ENCODE measurements around the gene MED4. TPM values are rescaled to one million over a fixed set of nuclear protein-coding genes. Genes with fewer than 3 reads are reported as not detected.
A peak's percentile ranks its signal among the peaks of the same experiment; 100 is the strongest.

MED4 gene, protein sequence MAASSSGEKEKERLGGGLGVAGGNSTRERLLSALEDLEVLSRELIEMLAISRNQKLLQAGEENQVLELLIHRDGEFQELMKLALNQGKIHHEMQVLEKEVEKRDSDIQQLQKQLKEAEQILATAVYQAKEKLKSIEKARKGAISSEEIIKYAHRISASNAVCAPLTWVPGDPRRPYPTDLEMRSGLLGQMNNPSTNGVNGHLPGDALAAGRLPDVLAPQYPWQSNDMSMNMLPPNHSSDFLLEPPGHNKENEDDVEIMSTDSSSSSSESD
- 37.2 TPM for total RNA-seq

- no peaks in the 10 kb centered on the region for H3K9me3 ChIP-seq (ENCODE audit: low read depth, low read length)
- H3K4me3 ChIP-seq (ENCODE audit: low read length) = peak within 1 kb of the TSS; percentile 95
- H3K27me3 ChIP-seq (ENCODE audit: insufficient read depth, low read length) = no peaks in the 10 kb centered on the region
- H3K4me1 ChIP-seq (ENCODE audit: insufficient read depth, low read length) = peaks cover 27% of the 10 kb centered on the region
Observed at GRCh38 chr13:48094781-48095502, at the start of gene MED4. Gene MED4, minus strand, starts transcription at chr13:48095104. Its CDS starts 26 bp downstream, at chr13:48095078.

GRCh38 chr13:48144413-48145035, 49.6 kb upstream of the MED4 start:
- Histone ChIP-seq H3K27me3 (ENCODE audit: insufficient read depth, low read length) (no peaks in the 10 kb centered on the region), H3K4me3 (ENCODE audit: low read length) (no peak overlapping the region), H3K9me3 (ENCODE audit: low read depth, low read length) (no peaks in the 10 kb centered on the region), H3K4me1 (ENCODE audit: insufficient read depth, low read length) (peaks cover 40% of the 10 kb centered on the region)

GRCh38 chr13:48142436-48142835, 47.5 kb upstream of the MED4 start:
- Histone ChIP-seq H3K4me3 (ENCODE audit: low read length) (no peak overlapping the region), H3K4me1 (ENCODE audit: insufficient read depth, low read length) (peaks cover 36% of the 10 kb centered on the region)

GRCh38 chr13:48138270-48138669, 43.4 kb upstream of the MED4 start:
- Histone ChIP-seq H3K4me1 (ENCODE audit: insufficient read depth, low read length) (peaks cover 17% of the 10 kb centered on the region), H3K27me3 (ENCODE audit: insufficient read depth, low read length) (no peaks in the 10 kb centered on the region), H3K4me3 (ENCODE audit: low read length) (no peak overlapping the region), H3K9me3 (ENCODE audit: low read depth, low read length) (no peaks in the 10 kb centered on the region)

More at GRCh38 chr13:48142436-48142835, 47.5 kb upstream of the MED4 start:
- H3K9me3 ChIP-seq (ENCODE audit: low read depth, low read length) = no peaks in the 10 kb centered on the region
- no peaks in the 10 kb centered on the region for H3K27me3 ChIP-seq (ENCODE audit: insufficient read depth, low read length)

DNA sequence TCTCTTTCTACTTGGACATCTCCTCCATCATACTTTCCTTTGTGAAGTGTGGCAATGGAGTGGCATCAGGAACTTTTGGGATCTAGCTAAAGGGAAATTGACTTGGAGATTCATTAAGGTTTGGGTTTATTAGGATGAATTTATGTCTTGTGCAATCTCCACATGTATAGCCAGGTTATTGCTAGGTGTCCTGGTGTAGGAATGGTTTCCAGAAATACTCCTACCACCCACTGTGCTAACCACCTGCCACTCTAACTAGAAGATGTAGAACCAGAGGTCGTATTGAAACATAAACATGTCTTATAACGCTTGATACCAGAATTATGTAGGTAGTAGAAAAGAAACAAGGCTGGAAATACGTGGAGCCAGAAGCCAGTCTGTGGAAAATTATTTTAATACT, 38.1 kb upstream of the MED4 start:
- Histone ChIP-seq H3K4me1 (ENCODE audit: insufficient read depth, low read length) (no peaks in the 10 kb centered on the region), H3K27me3 (ENCODE audit: insufficient read depth, low read length) (no peaks in the 10 kb centered on the region), H3K9me3 (ENCODE audit: low read depth, low read length) (no peaks in the 10 kb centered on the region), H3K4me3 (ENCODE audit: low read length) (no peak overlapping the region)

DNA sequence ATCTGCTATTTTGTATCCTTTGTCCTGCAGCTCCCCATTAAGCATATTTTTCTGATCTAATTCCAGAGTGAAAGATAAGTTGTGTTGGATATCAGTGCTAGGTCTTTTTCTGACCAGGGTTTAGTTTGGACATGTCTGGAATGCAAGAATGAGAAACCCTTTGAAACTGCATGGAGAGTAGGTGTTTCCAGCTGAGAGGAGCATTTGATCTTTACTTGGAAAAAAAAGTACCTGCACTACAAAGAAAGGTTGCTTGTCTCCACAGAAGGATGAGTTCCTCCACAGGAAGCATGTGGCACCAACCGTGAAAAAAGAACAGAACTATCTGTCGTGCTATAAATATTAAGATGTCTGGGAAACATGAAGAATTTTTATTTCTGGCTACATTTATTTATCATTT, 36.6 kb upstream of the MED4 start:
- no peaks in the 10 kb centered on the region for H3K9me3 ChIP-seq (ENCODE audit: low read depth, low read length)
- no peak overlapping the region for H3K4me3 ChIP-seq (ENCODE audit: low read length)
- H3K4me1 ChIP-seq (ENCODE audit: insufficient read depth, low read length) = peaks cover 9% of the 10 kb centered on the region
- H3K27me3 ChIP-seq (ENCODE audit: insufficient read depth, low read length) = no peaks in the 10 kb centered on the region

DNA sequence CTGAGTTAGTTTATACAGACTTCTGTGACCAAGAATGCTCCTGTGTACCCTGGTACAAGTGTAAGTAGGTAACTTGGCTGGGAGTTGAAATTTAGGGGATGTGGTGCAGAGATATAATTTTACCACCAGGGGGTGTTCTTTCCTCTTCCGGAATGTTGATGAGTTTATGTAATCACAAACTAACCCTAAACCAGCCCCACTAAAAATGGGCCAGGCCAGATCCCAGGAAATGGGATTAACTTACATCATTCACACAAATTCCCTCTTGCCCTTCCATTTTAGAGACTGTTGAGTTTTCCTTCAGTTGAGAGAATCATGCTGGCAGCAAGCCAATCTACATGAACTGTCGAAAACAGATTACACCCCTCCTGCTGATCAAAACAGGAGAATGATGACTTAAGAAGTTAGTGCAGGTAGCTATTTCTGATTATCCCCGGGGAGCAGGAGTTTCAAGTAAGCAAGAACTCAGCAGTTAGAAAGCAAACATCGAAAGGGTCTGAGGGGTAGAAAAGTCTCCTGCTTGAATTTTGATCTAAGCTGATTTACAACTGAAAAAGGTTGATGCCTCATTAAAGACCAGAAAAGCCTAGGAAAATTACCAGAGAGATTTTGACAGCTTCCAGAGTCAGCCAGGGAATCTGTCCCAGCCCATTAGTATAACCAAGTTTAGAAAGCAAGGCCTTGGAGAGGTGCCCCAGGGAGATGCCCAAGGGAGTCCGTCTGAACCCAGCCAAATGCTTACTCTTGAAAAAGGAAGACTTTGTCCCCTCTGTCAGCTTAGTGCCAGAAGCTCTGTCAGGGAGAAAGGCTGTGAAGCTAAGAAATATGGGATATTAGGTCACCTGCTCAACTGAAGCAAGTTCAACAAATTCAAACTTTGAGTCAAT, 32.3 kb upstream of the MED4 start:
- no peaks in the 10 kb centered on the region for H3K27me3 ChIP-seq (ENCODE audit: insufficient read depth, low read length)
- no peaks in the 10 kb centered on the region for H3K9me3 ChIP-seq (ENCODE audit: low read depth, low read length)
- no peak overlapping the region for H3K4me3 ChIP-seq (ENCODE audit: low read length)
- H3K4me1 ChIP-seq (ENCODE audit: insufficient read depth, low read length) = peaks cover 9% of the 10 kb centered on the region

- no peaks in the 10 kb centered on the region for H3K9me3 ChIP-seq (ENCODE audit: low read depth, low read length)
- peaks cover 9% of the 10 kb centered on the region for H3K4me1 ChIP-seq (ENCODE audit: insufficient read depth, low read length)
- no peaks in the 10 kb centered on the region for H3K27me3 ChIP-seq (ENCODE audit: insufficient read depth, low read length)
- no peak overlapping the region for H3K4me3 ChIP-seq (ENCODE audit: low read length)
Observed at GRCh38 chr13:48125794-48126228, 30.9 kb upstream of the MED4 start.

DNA sequence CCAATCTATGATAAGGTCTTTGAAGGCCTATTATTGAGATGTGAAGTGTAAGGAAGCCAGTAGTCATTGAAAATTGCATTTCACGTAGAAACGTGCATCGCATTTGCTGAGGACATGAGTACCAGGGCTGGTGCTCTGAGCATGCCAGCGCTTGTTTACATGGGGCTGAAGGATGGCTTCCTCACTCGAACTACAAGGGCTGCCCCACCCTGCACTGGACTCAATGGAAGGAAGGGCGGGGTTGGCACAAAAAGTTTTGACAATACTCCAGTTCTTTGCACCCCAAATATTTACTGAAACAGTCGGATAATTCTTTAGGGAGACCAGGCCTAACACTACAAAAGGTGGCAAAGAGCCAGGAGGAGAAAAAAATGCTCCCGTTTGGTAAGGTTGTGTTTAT, 28.9 kb upstream of the MED4 start:
- H3K4me1 ChIP-seq (ENCODE audit: insufficient read depth, low read length) = peaks cover 9% of the 10 kb centered on the region
- H3K9me3 ChIP-seq (ENCODE audit: low read depth, low read length) = no peaks in the 10 kb centered on the region
- no peak overlapping the region for H3K4me3 ChIP-seq (ENCODE audit: low read length)
- no peaks in the 10 kb centered on the region for H3K27me3 ChIP-seq (ENCODE audit: insufficient read depth, low read length)

DNA sequence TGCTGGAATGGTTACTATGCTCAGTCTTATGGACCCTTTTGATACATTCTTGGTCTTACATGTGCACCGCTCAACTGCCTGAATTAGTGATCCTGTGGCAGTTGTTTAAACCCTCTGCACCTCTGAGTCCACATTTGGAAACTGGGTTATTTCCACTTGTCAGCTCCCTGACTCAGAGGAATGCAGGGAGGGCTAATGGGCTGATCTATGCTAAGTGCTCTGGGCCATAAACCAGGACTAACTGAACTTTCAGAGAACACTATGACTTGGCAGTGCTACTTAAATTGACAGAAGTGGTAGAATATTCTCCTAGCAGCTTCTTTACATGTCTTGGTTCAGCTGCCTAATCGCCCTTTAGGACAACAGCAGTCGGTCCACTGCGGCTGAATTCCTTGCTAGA, 26.8 kb upstream of the MED4 start:
- no peaks in the 10 kb centered on the region for H3K9me3 ChIP-seq (ENCODE audit: low read depth, low read length)
- no peak overlapping the region for H3K4me3 ChIP-seq (ENCODE audit: low read length)
- no peaks in the 10 kb centered on the region for H3K4me1 ChIP-seq (ENCODE audit: insufficient read depth, low read length)
- H3K27me3 ChIP-seq (ENCODE audit: insufficient read depth, low read length) = no peaks in the 10 kb centered on the region

DNA sequence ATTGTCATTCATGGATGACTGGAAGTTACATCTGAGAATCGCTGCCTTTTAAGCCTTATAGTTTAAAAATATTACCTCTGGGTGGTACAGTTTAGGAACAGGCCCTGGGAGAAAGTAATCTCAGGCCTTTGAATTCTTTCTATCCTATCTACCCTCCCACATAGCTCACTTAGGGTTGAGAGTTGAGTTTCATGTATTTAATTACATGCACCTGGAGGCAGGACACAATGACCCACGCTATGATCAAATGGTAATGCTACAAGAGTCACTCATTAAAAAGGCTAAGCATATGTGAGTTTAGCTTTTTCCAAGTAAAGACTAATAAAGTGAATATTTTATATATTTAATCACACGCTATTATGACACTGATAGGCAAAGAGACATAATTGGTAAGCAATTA, 25.3 kb upstream of the MED4 start:
- H3K27me3 ChIP-seq (ENCODE audit: insufficient read depth, low read length) = no peaks in the 10 kb centered on the region
- H3K9me3 ChIP-seq (ENCODE audit: low read depth, low read length) = no peaks in the 10 kb centered on the region
- H3K4me1 ChIP-seq (ENCODE audit: insufficient read depth, low read length) = no peaks in the 10 kb centered on the region
- H3K4me3 ChIP-seq (ENCODE audit: low read length) = no peak overlapping the region

GRCh38 chr13:48118030-48118429, 23.1 kb upstream of the MED4 start:
- no peak overlapping the region for H3K4me3 ChIP-seq (ENCODE audit: low read length)
- no peaks in the 10 kb centered on the region for H3K4me1 ChIP-seq (ENCODE audit: insufficient read depth, low read length)
- H3K27me3 ChIP-seq (ENCODE audit: insufficient read depth, low read length) = no peaks in the 10 kb centered on the region
- H3K9me3 ChIP-seq (ENCODE audit: low read depth, low read length) = no peaks in the 10 kb centered on the region

DNA sequence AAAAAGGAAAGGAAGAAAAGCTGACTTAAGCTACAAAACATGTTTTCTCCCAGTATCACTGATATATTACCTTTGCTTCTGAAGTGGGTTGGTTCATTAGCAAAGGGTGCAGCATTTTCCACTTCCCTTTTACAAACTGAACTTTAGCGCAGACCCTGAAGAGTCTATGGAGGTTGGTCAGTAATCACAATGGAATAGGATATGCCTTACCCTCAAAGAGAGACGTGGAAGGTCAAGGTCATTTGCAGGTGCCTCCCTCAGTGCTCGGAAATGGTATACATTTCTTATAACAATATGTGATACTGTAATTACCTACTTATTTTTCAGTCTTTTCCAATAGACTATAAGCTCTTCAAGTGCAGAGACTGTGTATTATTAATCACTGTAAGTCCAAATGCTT, 21.9 kb upstream of the MED4 start:
- Histone ChIP-seq H3K27me3 (ENCODE audit: insufficient read depth, low read length) (no peaks in the 10 kb centered on the region), H3K4me3 (ENCODE audit: low read length) (no peak overlapping the region), H3K4me1 (ENCODE audit: insufficient read depth, low read length) (no peaks in the 10 kb centered on the region), H3K9me3 (ENCODE audit: low read depth, low read length) (no peaks in the 10 kb centered on the region)

- Histone ChIP-seq H3K9me3 (ENCODE audit: low read depth, low read length) (no peaks in the 10 kb centered on the region), H3K27me3 (ENCODE audit: insufficient read depth, low read length) (no peaks in the 10 kb centered on the region), H3K4me1 (ENCODE audit: insufficient read depth, low read length) (no peaks in the 10 kb centered on the region), H3K4me3 (ENCODE audit: low read length) (no peak overlapping the region)
Observed at GRCh38 chr13:48113756-48114130, 18.8 kb upstream of the MED4 start.
